Left renal cortex interstitium (tissue), 4 donors: Measurements from ENCODE around the gene FAM219A. TPM values are rescaled to one million over a fixed set of nuclear protein-coding genes. Genes with fewer than 3 reads are reported as not detected.
"Not testable (repeated sequence)": the region's sequence is repeated elsewhere in the genome, so short reads cannot be mapped to it uniquely, and the experiment has no call there.

Experiments used
- DNase-seq, 4 donors: peaks; one replicate each; pipeline ENCODE4 v3.0.0-alpha.2; 2013; ENCODE audit warnings: low read depth in 4 of 4, low spot score in 2 of 4, missing footprints in 1 of 4
- polyA plus RNA-seq, 4 donors: library from polyadenylated mRNA; unstranded; fragments of 120-200 nt; gene quantifications; one replicate each; pipeline ENCODE4 v1.2.1, GENCODE V29; 2013; ENCODE audit not compliant: insufficient read length in 4 of 4

The FAM219A gene
- polyA plus RNA-seq, 4 donors = 12.9 to 15.2 (median 13.4) TPM

GRCh38 chr9:34485822-34486221, 27.5 kb upstream of the FAM219A start:
- no peak for DNase-seq

- no peak for DNase-seq
These were observed 26.3 kb upstream of the FAM219A start for GRCh38 chr9:34484678-34485077.

- DNase-seq = not testable (repeated sequence)
These were observed 24.4 kb upstream of the FAM219A start for GRCh38 chr9:34482746-34483145.

GRCh38 chr9:34481620-34482019, 23.2 kb upstream of the FAM219A start:
- not testable (repeated sequence) for DNase-seq

GRCh38 chr9:34479431-34479866, 21.1 kb upstream of the FAM219A start:
- no peak for DNase-seq

GRCh38 chr9:34477541-34477940, 19.2 kb upstream of the FAM219A start:
- no peak for DNase-seq

GRCh38 chr9:34475097-34475496, 16.7 kb upstream of the FAM219A start:
- no peak for DNase-seq

GRCh38 chr9:34465468-34465867, 7.1 kb upstream of the FAM219A start:
- no peak for DNase-seq

GRCh38 chr9:34464571-34464970, 6.2 kb upstream of the FAM219A start:
- no peak for DNase-seq

GRCh38 chr9:34463901-34464232, 5.5 kb upstream of the FAM219A start:
- no peak for DNase-seq

GRCh38 chr9:34463098-34463900, 4.9 kb upstream of the FAM219A start:
- DNase-seq = no peak

GRCh38 chr9:34459941-34460340, 1.6 kb upstream of the FAM219A start:
- no peak for DNase-seq

GRCh38 chr9:34459356-34459755, 986 bp upstream of the FAM219A start:
- DNase-seq = no peak

GRCh38 chr9:34458959-34459340, 580 bp upstream of the FAM219A start:
- no peak for DNase-seq

GRCh38 chr9:34457266-34458012, 931 bp downstream of the FAM219A start:
- peak in 1 of 4 donors; percentile 43 for DNase-seq

- DNase-seq = no peak
These were observed 1.6 kb downstream of the FAM219A start for GRCh38 chr9:34456746-34457145.

- no peak for DNase-seq
These were observed 2.2 kb downstream of the FAM219A start for GRCh38 chr9:34456151-34456550.

GRCh38 chr9:34454571-34455065, 3.8 kb downstream of the FAM219A start:
- no peak for DNase-seq

GRCh38 chr9:34452568-34452967, 5.8 kb downstream of the FAM219A start:
- no peak for DNase-seq

- DNase-seq = no peak
These were observed 6.8 kb downstream of the FAM219A start for GRCh38 chr9:34451545-34451944.

- DNase-seq = no peak
These were observed 7.2 kb downstream of the FAM219A start for GRCh38 chr9:34451135-34451534.

GRCh38 chr9:34450644-34451043, 7.7 kb downstream of the FAM219A start:
- no peak for DNase-seq
